Right atrium auricular region (tissue), 2 donors: Measurements from ENCODE around the gene C1orf115. TPM values are rescaled to one million over a fixed set of nuclear protein-coding genes. Genes with fewer than 3 reads are reported as not detected.
"Not testable (repeated sequence)": the region's sequence is repeated elsewhere in the genome, so short reads cannot be mapped to it uniquely, and the experiment has no call there.

Experiments
- DNase-seq: peaks from one replicate; pipeline ENCODE4 v3.0.0-alpha.2; 2019; ENCODE audit warnings: low spot score
- H3K27ac ChIP-seq, 2 donors: fragments of 200-600 bp; sonication (generic); 1 replicate in 1 of 2; 2 replicates in 1 of 2; pipeline ENCODE4 v1.5.1; 2016 to 2019
- H3K27me3 ChIP-seq, 2 donors: fragments of 200-600 bp; sonication (generic); one replicate each; pipeline versions ENCODE4 v1.5.1 to v1.6.0; 2017 to 2019
- H3K36me3 ChIP-seq: fragments of 200-600 bp; sonication (generic); one replicate; pipeline ENCODE4 v1.5.1; 2016
- H3K4me1 ChIP-seq, 2 donors: fragments of 200-600 bp; sonication (generic); one replicate each; pipeline versions ENCODE4 v1.5.1 to v1.6.0; 2017 to 2019
- H3K4me3 ChIP-seq, 2 donors: fragments of 200-600 bp; sonication (generic); 1 replicate in 1 of 2; 2 replicates in 1 of 2; pipeline ENCODE4 v1.5.1; 2017 to 2019; ENCODE audit warnings: mild to moderate bottlenecking in 1 of 2, moderate library complexity in 1 of 2
- H3K9me3 ChIP-seq, 2 donors: fragments of 200-600 bp; sonication (generic); one replicate each; pipeline ENCODE4 v1.5.1; 2019
- total RNA-seq, 2 donors: library from RNA; depleted of rRNA; stranded (reverse); fragments of >200 nt; gene quantifications; one replicate each; pipeline ENCODE4 v1.1.0, GENCODE V29; 2016
- TF ChIP-seq, protein P1 (sequence below), 2 donors: fragments of 200-600 bp; sonication (generic); IDR thresholded peaks; one replicate each; pipeline ENCODE4 v1.5.1; 2019; ENCODE audit warnings: antibody characterized with exemption in 2 of 2

Gene C1orf115
- total RNA-seq, 2 donors from 2014 or later: 19.2 to 19.8 TPM

DNA sequence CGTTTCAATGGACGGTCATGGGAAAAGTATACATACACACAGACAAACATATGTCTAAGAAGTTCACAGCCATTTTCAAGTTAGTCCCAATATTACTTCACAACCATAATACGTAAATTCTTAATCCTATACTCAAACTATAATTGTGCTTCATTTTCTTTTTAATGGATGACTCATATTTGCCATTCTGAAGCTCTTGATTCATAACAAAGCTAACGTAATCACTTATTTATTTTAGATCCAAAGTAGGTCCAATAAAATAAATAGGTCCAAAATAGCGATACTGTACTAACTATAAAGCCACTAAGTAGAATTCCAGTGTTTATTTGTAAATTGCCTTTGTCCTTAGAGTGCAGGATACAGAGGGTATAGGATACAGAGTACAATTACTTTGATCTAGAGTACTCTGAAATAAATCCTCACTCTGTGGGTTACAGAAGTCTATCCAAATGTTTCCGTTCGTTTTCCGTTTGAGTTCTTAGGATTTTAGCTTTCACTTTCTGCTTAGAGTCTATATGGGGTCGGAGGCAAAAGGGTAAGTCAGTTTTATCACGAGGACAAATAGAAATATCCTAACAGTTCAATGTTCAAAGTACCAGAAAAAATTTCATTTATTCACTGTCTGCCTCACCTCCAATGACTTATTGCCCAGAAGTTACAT lies 8.8 kb upstream of the C1orf115 start:
- TF ChIP-seq, protein P1, sequence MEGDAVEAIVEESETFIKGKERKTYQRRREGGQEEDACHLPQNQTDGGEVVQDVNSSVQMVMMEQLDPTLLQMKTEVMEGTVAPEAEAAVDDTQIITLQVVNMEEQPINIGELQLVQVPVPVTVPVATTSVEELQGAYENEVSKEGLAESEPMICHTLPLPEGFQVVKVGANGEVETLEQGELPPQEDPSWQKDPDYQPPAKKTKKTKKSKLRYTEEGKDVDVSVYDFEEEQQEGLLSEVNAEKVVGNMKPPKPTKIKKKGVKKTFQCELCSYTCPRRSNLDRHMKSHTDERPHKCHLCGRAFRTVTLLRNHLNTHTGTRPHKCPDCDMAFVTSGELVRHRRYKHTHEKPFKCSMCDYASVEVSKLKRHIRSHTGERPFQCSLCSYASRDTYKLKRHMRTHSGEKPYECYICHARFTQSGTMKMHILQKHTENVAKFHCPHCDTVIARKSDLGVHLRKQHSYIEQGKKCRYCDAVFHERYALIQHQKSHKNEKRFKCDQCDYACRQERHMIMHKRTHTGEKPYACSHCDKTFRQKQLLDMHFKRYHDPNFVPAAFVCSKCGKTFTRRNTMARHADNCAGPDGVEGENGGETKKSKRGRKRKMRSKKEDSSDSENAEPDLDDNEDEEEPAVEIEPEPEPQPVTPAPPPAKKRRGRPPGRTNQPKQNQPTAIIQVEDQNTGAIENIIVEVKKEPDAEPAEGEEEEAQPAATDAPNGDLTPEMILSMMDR (IDR thresholded peaks at IDR 0.05): no peak
- no peaks in the 10 kb centered on the region for H3K36me3 ChIP-seq

DNA sequence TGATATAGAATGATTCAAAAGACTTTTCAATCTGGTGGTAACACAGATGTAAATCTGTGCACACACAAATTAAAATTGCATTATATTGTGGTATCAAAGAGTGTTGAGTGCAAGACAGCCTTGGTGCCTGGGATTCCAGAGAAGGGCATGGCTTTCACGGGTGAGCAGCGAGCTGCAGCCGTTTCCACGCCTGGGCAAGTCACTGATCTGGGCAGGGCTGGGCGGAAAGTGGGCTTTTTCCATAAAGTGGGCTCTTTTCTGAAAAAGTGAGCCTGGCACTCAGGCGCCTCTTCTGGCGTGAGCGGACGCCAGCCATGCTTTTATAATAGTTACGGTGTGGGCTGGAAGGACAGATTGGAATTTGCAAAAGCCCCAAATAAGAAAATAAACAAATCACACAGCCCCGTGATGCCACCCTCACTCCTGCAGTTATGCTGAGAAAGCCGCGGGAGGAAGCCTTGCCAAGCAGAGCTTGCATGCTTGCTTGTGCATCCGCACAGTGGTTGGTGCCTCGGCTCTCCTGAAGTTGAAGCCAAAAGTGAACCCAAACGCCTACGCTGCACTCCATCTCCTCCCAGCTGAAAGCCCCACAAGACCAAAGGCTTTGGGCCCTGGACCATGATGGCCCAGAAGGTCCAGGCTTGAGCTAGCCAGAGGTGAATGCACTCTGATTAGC lies 7.1 kb upstream of the C1orf115 start:
- TF ChIP-seq, protein P1 (IDR thresholded peaks at IDR 0.05): no peak
- H3K27me3 ChIP-seq: no peaks in the 10 kb centered on the region
- DNase-seq: no peak
- H3K36me3 ChIP-seq: no peaks in the 10 kb centered on the region
- no peak overlapping the region for H3K27ac ChIP-seq
- no peaks in the 10 kb centered on the region for H3K4me1 ChIP-seq
- no peaks in the 10 kb centered on the region for H3K9me3 ChIP-seq
- no peak overlapping the region for H3K4me3 ChIP-seq

More for the DNA sequence above, 8.8 kb upstream of the C1orf115 start:
- H3K4me1 ChIP-seq: no peaks in the 10 kb centered on the region
- no peak overlapping the region for H3K4me3 ChIP-seq
- H3K27ac ChIP-seq: no peak overlapping the region
- no peaks in the 10 kb centered on the region for H3K9me3 ChIP-seq
- H3K27me3 ChIP-seq: no peaks in the 10 kb centered on the region
- no peak for DNase-seq

DNA sequence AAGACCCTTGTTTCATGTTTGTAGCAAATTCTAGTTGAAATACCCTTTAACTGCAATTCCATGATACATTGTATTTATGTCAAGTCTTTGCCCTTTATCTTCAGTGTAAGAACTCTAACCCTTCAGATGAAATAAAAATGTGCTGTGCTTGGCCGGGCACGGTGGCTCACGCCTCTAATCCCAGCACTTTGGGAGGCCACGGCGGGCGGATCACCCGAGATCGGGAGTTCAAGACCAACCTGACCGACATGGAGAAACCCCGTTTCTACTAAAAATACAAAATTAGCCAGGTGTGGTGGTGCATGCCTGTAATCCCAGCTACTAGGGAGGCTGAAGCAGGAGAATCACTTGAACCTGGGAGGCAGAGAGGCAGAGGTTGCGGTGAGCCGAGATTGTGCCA lies 6.4 kb upstream of the C1orf115 start:
- DNase-seq, H3K36me3 ChIP-seq, H3K27me3 ChIP-seq, H3K9me3 ChIP-seq, H3K4me3 ChIP-seq, H3K4me1 ChIP-seq, H3K27ac ChIP-seq: not testable (repeated sequence)

DNA sequence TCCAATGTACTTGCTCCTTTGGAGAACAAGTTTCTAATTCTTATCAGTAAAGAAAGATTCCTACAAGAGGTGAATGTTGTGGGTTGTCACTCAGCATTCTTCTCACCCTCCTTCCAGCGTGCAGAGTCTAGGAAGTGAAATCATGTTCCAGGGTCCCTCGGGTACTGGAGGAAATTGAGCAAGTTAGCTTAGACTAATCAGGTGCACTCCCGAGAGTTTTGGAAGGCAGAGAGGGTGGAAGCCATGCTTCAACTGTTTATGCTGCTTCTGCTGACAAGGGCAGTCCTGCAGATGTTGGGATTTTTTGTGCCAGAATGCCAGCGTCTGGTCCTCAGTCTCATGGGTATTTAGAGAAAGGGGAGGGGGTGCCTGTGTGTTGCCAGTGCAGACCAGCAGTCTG lies 5.3 kb upstream of the C1orf115 start:
- Histone ChIP-seq H3K4me3 (no peak overlapping the region), H3K27ac (no peak overlapping the region), H3K27me3 (no peaks in the 10 kb centered on the region), H3K4me1 (peaks cover 0 to 4% of the 10 kb centered on the region in 2 donors), H3K9me3 (no peaks in the 10 kb centered on the region), H3K36me3 (no peaks in the 10 kb centered on the region)
- no peak for DNase-seq
- TF ChIP-seq, protein P1 (IDR thresholded peaks at IDR 0.05): no peak

DNA sequence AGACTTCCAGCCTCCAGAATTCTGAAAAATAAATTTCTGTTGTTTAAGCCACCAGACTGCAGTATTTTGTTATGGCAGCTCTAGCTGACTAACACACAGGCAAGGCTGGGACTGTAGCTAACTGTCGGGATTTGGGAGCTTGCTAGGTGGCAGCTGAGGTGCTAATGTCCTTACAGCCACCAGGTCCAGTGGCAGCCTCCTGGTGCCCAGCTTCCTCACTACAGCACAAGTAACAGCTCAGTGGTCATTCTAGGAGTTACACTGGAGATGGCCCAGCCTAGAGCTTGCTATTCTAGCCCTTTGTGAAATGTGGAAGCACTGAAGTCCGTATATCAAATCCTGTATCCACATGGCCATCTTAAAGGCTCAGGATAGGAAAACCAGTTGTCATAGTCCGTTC lies 4.3 kb upstream of the C1orf115 start:
- Histone ChIP-seq H3K36me3 (no peaks in the 10 kb centered on the region), H3K27ac (no peak overlapping the region), H3K9me3 (no peaks in the 10 kb centered on the region), H3K4me3 (no peak overlapping the region), H3K27me3 (no peaks in the 10 kb centered on the region), H3K4me1 (peaks cover 0 to 5% of the 10 kb centered on the region in 2 donors)
- DNase-seq: no peak
- TF ChIP-seq, protein P1 (IDR thresholded peaks at IDR 0.05): no peak

DNA sequence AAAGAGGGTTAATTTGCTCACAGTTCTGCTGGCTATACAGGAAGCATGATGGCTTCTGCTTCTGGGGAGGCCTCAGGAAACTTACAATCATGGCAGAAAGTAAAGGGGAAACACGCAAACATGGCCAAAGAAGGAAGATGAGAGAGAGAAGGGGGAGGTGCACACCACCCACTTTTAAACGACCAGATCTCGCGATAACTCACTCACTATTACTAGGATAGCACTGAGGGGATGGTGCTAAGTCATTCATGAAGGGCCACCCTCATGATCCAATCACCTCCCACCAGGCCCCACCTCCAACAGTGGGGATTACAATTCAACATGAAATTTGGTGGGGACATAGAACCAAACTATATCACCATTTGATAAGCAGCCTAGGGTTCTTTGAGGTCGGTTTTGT lies 2.4 kb upstream of the C1orf115 start:
- TF ChIP-seq, protein P1 (IDR thresholded peaks at IDR 0.05): no peak
- Histone ChIP-seq H3K27me3 (no peaks in the 10 kb centered on the region), H3K9me3 (no peaks in the 10 kb centered on the region), H3K36me3 (no peaks in the 10 kb centered on the region), H3K27ac (no peak overlapping the region), H3K4me3 (no peak overlapping the region), H3K4me1 (peaks cover 0 to 11% of the 10 kb centered on the region in 2 donors)
- no peak for DNase-seq
